Measurements from ENCODE around the gene MTTP. TPM values are rescaled to one million over a fixed set of nuclear protein-coding genes. Genes with fewer than 3 reads are reported as not detected.

MTTP gene
- total and polyA plus RNA-seq, 12 donors: 0.16 to 0.98 (median 0.31) TPM; not detected in 1

DNA sequence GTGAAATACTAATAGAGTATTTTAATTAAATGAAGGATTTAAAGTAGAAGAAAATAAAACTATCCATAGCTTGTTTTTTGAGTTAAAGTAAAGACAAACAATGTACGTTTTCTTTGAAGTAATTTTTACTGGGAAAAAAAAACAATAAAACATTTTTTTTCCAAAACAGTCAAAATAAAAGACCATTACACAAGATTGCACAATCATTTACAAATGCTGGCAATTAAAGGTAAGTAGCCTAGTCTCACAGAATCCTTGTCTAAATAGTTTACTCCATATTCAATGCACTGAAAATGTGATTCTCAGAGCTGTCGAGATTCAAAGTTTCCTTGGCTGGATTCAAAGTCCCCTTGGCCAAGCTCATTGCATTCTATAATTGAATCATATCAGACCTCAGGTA is 61.8 kb downstream of the MTTP start:
- no peak overlapping the region for H3K4me3 ChIP-seq
- 84 to 90% (median 88%) methylated on average over 2 of the region's 2 CpGs for WGBS, 4 donors
- TF ChIP-seq POLR2A (IDR thresholded peaks at IDR 0.05): no peak
- TF ChIP-seq, protein P1, sequence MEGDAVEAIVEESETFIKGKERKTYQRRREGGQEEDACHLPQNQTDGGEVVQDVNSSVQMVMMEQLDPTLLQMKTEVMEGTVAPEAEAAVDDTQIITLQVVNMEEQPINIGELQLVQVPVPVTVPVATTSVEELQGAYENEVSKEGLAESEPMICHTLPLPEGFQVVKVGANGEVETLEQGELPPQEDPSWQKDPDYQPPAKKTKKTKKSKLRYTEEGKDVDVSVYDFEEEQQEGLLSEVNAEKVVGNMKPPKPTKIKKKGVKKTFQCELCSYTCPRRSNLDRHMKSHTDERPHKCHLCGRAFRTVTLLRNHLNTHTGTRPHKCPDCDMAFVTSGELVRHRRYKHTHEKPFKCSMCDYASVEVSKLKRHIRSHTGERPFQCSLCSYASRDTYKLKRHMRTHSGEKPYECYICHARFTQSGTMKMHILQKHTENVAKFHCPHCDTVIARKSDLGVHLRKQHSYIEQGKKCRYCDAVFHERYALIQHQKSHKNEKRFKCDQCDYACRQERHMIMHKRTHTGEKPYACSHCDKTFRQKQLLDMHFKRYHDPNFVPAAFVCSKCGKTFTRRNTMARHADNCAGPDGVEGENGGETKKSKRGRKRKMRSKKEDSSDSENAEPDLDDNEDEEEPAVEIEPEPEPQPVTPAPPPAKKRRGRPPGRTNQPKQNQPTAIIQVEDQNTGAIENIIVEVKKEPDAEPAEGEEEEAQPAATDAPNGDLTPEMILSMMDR (IDR thresholded peaks at IDR 0.05): no peak
- no peaks in the 10 kb centered on the region for H3K36me3 ChIP-seq (replicated peaks in 1 of 2)
- H3K9me3 ChIP-seq (replicated peaks in 1 of 3): no peaks in the 10 kb centered on the region
- H3K27me3 ChIP-seq: no peaks in the 10 kb centered on the region
- no peak for DNase-seq
- intact Hi-C loops (cut with DNase I): no loop called here
- no peak overlapping the region for H3K27ac ChIP-seq
- no peaks in the 10 kb centered on the region for H3K4me1 ChIP-seq (replicated peaks in 1 of 2)

DNA sequence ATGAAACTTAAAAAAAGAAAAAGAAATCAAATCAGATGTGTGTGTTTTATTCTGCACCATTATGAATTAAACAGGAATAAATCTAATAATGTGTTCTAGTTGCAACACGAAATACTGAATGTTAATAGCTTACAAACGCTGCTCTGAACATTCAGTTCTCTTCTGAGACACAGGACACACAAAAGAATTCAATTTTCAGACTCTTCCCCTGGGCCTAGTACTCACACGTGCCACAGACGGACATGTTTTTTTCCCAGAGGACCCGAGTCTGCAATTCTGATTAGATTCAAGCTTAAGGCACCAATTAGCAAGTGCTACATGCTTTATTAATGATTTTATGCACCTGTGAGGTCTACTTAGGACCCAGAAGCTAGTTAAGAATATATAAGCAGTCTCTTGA is 62.5 kb downstream of the MTTP start:
- H3K27ac ChIP-seq: peak overlapping the region in 1 of 5 donors; percentile 1
- H3K9me3 ChIP-seq (replicated peaks in 1 of 3): no peaks in the 10 kb centered on the region
- no peaks in the 10 kb centered on the region for H3K36me3 ChIP-seq (replicated peaks in 1 of 2)
- H3K4me1 ChIP-seq (replicated peaks in 1 of 2): peaks cover 0 to 1% of the 10 kb centered on the region in 2 donors
- no peak for DNase-seq
- WGBS, 4 donors: 54 to 77% (median 69%) methylated on average over 5 of the region's 5 CpGs
- intact Hi-C loops (cut with DNase I): no loop called here
- H3K27me3 ChIP-seq: no peaks in the 10 kb centered on the region
- no peak overlapping the region for H3K4me3 ChIP-seq
- no peak for TF ChIP-seq POLR2A (IDR thresholded peaks at IDR 0.05)
- TF ChIP-seq, protein P1 (IDR thresholded peaks at IDR 0.05): no peak

DNA sequence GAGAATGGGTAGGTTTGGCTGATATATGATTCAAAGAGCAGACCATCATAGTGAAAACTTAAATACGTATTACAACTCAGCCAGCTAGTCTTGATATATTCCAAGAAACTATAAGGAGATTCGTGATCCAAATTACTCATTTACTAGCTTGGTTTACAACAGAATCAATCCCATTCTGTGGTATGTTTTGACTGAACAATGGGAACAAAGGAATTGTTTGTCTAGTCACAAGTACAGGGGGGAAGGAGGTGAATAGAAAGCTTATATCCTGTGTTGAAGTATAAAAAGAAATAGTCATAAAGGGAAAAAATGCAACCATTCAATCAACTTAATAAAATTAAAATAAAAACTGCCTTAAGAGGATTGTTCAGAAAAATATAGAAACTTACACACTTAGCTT is 66.1 kb downstream of the MTTP start:
- intact Hi-C loops (cut with DNase I): no loop called here
- H3K9me3 ChIP-seq (replicated peaks in 1 of 3): no peaks in the 10 kb centered on the region
- no peak overlapping the region for H3K4me3 ChIP-seq
- no peak for DNase-seq
- H3K27ac ChIP-seq: no peak overlapping the region
- WGBS, 4 donors: 73 to 97% (median 80%) methylated on average over 2 of the region's 2 CpGs
- no peaks in the 10 kb centered on the region for H3K36me3 ChIP-seq (replicated peaks in 1 of 2)
- peaks cover 7 to 25% of the 10 kb centered on the region in 2 donors for H3K4me1 ChIP-seq (replicated peaks in 1 of 2)
- H3K27me3 ChIP-seq: no peaks in the 10 kb centered on the region
- TF ChIP-seq, protein P1 (IDR thresholded peaks at IDR 0.05): no peak
- TF ChIP-seq POLR2A (IDR thresholded peaks at IDR 0.05): no peak

DNA sequence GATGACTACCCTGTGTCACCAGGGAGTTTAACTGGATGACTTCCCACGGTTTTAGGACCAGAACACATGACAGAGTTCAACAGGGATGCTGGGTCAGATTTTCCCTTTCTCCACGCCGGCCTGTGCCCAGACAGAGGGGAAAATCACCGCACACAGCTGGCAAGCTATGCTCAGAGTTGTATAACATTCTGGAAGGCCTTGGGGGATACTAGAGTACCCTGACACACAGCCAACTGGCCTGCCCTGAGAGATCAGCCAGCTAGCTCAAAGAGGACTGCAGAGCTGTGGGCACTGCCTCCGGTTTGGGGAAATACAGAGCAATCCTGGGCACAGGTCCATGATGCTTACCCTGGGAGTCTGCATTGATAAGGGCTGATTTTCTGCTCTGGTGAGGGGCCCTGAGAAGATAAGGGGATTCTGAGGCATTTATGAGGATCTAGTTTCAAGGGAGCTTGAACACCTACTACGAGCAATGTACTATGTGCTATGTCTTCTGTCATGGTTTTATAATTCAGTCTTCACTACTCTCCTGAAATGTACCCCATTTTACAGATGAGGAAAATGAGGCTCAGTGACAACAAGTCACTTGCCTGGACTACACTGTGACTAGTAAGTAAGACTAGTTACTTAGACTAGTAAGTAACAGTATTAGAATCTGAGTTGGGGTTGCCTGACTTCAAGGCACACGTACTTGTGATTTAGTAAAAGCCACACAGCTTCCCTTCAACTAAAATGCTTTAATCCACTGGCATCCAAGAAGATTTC is 68.3 kb downstream of the MTTP start:
- DNase-seq: peak; percentile 85 to 96 (median 96)
- peak overlapping the region in 4 of 5 donors; percentile 2 to 81 (median 73) for H3K27ac ChIP-seq
- intact Hi-C loops (cut with DNase I): no loop called here
- H3K36me3 ChIP-seq (replicated peaks in 1 of 2): no peaks in the 10 kb centered on the region
- no peaks in the 10 kb centered on the region for H3K9me3 ChIP-seq (replicated peaks in 1 of 3)
- 33 to 44% (median 39%) methylated on average over 7 of the region's 7 CpGs for WGBS, 4 donors
- H3K4me3 ChIP-seq: no peak overlapping the region
- H3K4me1 ChIP-seq (replicated peaks in 1 of 2): peaks cover 9 to 46% of the 10 kb centered on the region in 2 donors
- H3K27me3 ChIP-seq: no peaks in the 10 kb centered on the region
- TF ChIP-seq, protein P1 (IDR thresholded peaks at IDR 0.05): no peak
- TF ChIP-seq POLR2A (IDR thresholded peaks at IDR 0.05): peak in 1 of 2 donors; percentile 59

All from adrenal gland (tissue), 12 donors.